Upper lobe of left lung (tissue), 4 donors: ENCODE measurements around the gene TMEM154.

Experiments
- CTCF ChIP-seq, 6 experiments: fragments of 450-650 bp in 4 of 6; fragments of 200-600 bp in 2 of 6; sonication (generic) in 2 of 6; IDR thresholded peaks; one replicate each; pipeline ENCODE4 v1.5.1; 2016 to 2019; ENCODE audit warnings: antibody characterized with exemption in 6 of 6
- EP300 ChIP-seq, 4 donors: sonication (generic); formaldehyde crosslinking; IDR thresholded peaks; one replicate each; pipeline ENCODE4 v1.5.1; 2017; ENCODE audit warnings: antibody characterized with exemption in 4 of 4, control low read depth in 2 of 4
- POLR2A ChIP-seq, 4 donors: fragments of 450-650 bp; IDR thresholded peaks; one replicate each; pipeline ENCODE4 v1.5.1; 2016 to 2017; ENCODE audit warnings: antibody characterized with exemption in 4 of 4, mild to moderate bottlenecking in 2 of 4

- TF ChIP-seq POLR2A (IDR thresholded peaks at IDR 0.05) (no peak), CTCF (IDR thresholded peaks at IDR 0.05) (no peak), EP300 (IDR thresholded peaks at IDR 0.05) (no peak)
Measured at GRCh38 chr4:152588869-152589268, 90.9 kb downstream of the TMEM154 start.
